T-helper 1 cell treated with Interleukin-12 subunit alpha and Interleukin-12 subunit beta and Interleukin-4 antibody, amounts not matched to agents 30 μg/mL and 1 μg/mL, for 36 hours (primary cell): Measurements from ENCODE around the gene GNS.

ENCODE experiments used
- H3K27ac Mint-ChIP-seq: one replicate; pipeline ENCODE4 v1.8.0; 2021; ENCODE audit warnings: mild to moderate bottlenecking, mixed read lengths
- H3K27me3 Mint-ChIP-seq: one replicate; pipeline ENCODE4 v1.8.0; 2021; ENCODE audit warnings: low read depth, mixed read lengths
- H3K36me3 Mint-ChIP-seq: one replicate; pipeline ENCODE4 v1.8.0; 2021; ENCODE audit warnings: low read depth, mixed read lengths
- H3K4me1 Mint-ChIP-seq: one replicate; pipeline ENCODE4 v1.8.0; 2021; ENCODE audit warnings: low read depth, mixed read lengths
- H3K4me3 Mint-ChIP-seq: one replicate; pipeline ENCODE4 v1.8.0; 2021; ENCODE audit warnings: mild to moderate bottlenecking, moderate library complexity, mixed read lengths
- H3K9me3 Mint-ChIP-seq: one replicate; pipeline ENCODE4 v1.8.0; 2021; ENCODE audit warnings: mixed read lengths

Gene GNS

GRCh38 chr12:64688219-64688618, 71.0 kb downstream of the GNS start:
- peak overlapping the region; percentile 43 for H3K4me3 Mint-ChIP-seq
- no peaks in the 10 kb centered on the region for H3K27me3 Mint-ChIP-seq
- peaks cover 61% of the 10 kb centered on the region for H3K4me1 Mint-ChIP-seq

GRCh38 chr12:64687816-64688215, 71.4 kb downstream of the GNS start:
- peaks cover 65% of the 10 kb centered on the region for H3K4me1 Mint-ChIP-seq
- no peaks in the 10 kb centered on the region for H3K27me3 Mint-ChIP-seq
- peak overlapping the region; percentile 67 for H3K27ac Mint-ChIP-seq
- peaks cover 59% of the 10 kb centered on the region for H3K36me3 Mint-ChIP-seq
- H3K9me3 Mint-ChIP-seq = no peaks in the 10 kb centered on the region
- peak overlapping the region; percentile 43 for H3K4me3 Mint-ChIP-seq

More at GRCh38 chr12:64688219-64688618, 71.0 kb downstream of the GNS start:
- Mint-ChIP-seq H3K27ac (peak overlapping the region; percentile 67), H3K36me3 (peaks cover 55% of the 10 kb centered on the region), H3K9me3 (no peaks in the 10 kb centered on the region)

DNA sequence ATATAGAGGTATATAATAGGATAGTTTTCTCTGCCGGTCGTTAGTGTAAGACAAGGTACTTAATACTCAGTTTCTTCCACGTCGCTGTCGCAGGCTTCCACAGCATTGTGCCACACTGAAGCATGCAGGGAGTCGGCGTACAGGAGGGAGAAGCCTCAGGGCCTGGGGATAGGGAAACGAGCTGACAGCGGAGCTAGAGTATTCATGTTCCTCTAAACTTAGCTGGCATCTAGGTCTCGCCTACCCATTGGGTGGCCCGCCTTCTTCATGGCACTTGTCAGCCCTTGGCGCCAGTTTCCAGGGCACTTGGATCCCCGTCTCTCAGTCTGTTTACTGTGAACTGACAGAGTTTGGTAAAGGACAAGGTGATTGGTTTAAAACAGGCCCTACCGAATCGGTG, 73.6 kb downstream of the GNS start:
- H3K4me3 Mint-ChIP-seq = peak overlapping the region; percentile 63

DNA sequence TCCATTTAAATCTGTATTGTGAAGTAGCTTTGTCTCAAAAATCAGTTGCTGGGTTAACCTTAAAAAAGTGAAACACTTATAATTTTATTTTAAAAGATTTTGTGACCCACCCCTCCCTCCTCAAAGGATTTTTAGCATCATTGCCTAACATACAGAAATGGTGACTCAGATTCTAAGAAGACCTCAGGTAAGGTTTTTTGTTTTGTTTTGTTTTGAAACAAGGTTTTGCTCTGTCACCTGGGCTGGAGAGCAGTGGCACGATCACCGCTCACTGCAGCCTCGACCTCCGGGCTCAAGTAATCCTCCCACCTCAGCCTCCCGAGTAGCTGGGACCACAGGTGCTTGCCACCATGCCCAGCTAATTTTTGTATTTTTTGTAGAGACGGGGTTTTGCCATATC, 74.2 kb downstream of the GNS start:
- peaks cover 56% of the 10 kb centered on the region for H3K36me3 Mint-ChIP-seq
- H3K9me3 Mint-ChIP-seq = no peaks in the 10 kb centered on the region
- peaks cover 72% of the 10 kb centered on the region for H3K4me1 Mint-ChIP-seq
- H3K4me3 Mint-ChIP-seq = no peak overlapping the region
- H3K27me3 Mint-ChIP-seq = no peaks in the 10 kb centered on the region
- peak overlapping the region; percentile 87 for H3K27ac Mint-ChIP-seq

More for the DNA sequence above, 73.6 kb downstream of the GNS start:
- H3K4me1 Mint-ChIP-seq = peaks cover 69% of the 10 kb centered on the region
- H3K27me3 Mint-ChIP-seq = no peaks in the 10 kb centered on the region
- no peaks in the 10 kb centered on the region for H3K9me3 Mint-ChIP-seq
- H3K27ac Mint-ChIP-seq = peak overlapping the region; percentile 87
- peaks cover 56% of the 10 kb centered on the region for H3K36me3 Mint-ChIP-seq

DNA sequence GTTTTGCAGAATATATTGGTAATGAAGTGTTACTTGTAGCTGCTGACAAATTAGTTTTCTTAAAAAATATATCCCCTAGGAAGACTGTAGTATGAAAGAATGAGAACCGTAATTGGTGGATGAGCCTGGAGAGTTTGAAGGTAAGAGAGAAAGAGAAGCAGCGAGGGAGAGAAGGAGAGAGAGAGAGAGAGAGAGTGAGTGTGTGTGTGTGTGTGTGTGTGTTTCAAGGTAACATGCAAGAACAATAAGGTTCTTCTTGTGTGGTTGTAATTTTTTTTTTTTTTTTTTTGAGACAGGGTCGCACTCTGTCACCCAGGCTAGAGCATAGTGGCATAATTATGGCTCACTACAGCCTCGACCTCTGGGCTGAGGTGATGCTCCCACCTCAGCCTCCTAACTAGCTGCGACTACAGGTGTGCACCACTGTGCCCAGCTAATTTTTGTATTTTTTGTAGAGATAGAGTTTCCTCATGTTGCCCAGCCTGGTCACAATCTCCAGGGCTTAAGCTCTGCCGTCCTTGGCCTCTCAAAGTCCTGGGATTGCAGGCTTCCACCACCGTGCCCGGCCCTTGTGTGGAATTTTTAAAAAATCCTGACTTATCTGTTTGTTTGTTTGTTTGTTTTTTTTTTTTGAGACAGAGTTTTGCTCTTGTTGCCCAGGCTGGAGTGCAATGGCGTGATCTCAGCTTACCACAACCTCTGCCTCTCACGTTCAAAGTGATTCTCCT, 75.2 kb downstream of the GNS start:
- H3K9me3 Mint-ChIP-seq = no peaks in the 10 kb centered on the region
- H3K36me3 Mint-ChIP-seq = peaks cover 54% of the 10 kb centered on the region
- H3K4me3 Mint-ChIP-seq = peak overlapping the region; percentile 77
- peak overlapping the region; percentile 87 for H3K27ac Mint-ChIP-seq
- H3K4me1 Mint-ChIP-seq = peaks cover 80% of the 10 kb centered on the region
- no peaks in the 10 kb centered on the region for H3K27me3 Mint-ChIP-seq

- Mint-ChIP-seq H3K27ac (peak overlapping the region; percentile 87), H3K36me3 (peaks cover 44% of the 10 kb centered on the region), H3K27me3 (no peaks in the 10 kb centered on the region), H3K9me3 (no peaks in the 10 kb centered on the region), H3K4me3 (no peak overlapping the region), H3K4me1 (peaks cover 78% of the 10 kb centered on the region)
Observed at GRCh38 chr12:64682572-64683277, 76.5 kb downstream of the GNS start.

- H3K9me3 Mint-ChIP-seq = no peaks in the 10 kb centered on the region
- H3K4me1 Mint-ChIP-seq = peaks cover 82% of the 10 kb centered on the region
- H3K27me3 Mint-ChIP-seq = no peaks in the 10 kb centered on the region
- H3K36me3 Mint-ChIP-seq = peaks cover 42% of the 10 kb centered on the region
- H3K4me3 Mint-ChIP-seq = peak overlapping the region; percentile 43
- peak overlapping the region; percentile 92 for H3K27ac Mint-ChIP-seq
Observed at GRCh38 chr12:64681200-64682052, 77.8 kb downstream of the GNS start.

- Mint-ChIP-seq H3K27me3 (no peaks in the 10 kb centered on the region), H3K9me3 (no peaks in the 10 kb centered on the region), H3K36me3 (peaks cover 33% of the 10 kb centered on the region), H3K4me1 (peaks cover 80% of the 10 kb centered on the region), H3K27ac (peak overlapping the region; percentile 92), H3K4me3 (peak overlapping the region; percentile 67)
Observed at GRCh38 chr12:64680235-64680634, 79.0 kb downstream of the GNS start.

DNA sequence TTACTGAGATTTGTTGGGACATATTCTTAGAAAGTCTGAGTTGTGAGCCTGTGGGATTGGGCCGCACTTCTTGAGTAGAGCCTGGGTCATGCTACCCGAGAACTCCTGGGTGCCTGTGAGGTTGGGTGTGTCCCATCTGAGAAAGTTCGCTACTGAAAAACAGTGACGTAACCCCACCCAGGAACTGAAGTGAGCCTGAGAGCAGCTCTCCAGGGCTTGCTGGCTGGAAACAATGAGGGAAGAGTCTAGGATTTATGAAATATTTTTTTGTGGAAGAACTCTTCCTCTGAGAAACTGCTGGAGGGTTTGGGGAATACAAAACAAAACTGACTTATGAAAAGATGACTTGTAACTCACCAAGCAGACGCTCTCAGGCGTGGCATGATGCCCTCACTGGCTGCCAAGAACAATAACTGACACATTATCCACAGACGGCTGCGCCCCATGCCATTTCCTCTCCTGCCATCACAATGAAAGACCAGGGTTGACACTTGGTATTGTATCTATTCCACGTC, 79.7 kb downstream of the GNS start:
- no peaks in the 10 kb centered on the region for H3K9me3 Mint-ChIP-seq
- H3K27ac Mint-ChIP-seq = peak overlapping the region; percentile 92
- H3K4me1 Mint-ChIP-seq = peaks cover 78% of the 10 kb centered on the region
- no peaks in the 10 kb centered on the region for H3K27me3 Mint-ChIP-seq
- H3K4me3 Mint-ChIP-seq = peak overlapping the region; percentile 67
- H3K36me3 Mint-ChIP-seq = peaks cover 33% of the 10 kb centered on the region

- H3K27ac Mint-ChIP-seq = peak overlapping the region; percentile 92
- H3K4me3 Mint-ChIP-seq = no peak overlapping the region
- peaks cover 31% of the 10 kb centered on the region for H3K36me3 Mint-ChIP-seq
- no peaks in the 10 kb centered on the region for H3K9me3 Mint-ChIP-seq
- H3K4me1 Mint-ChIP-seq = peaks cover 79% of the 10 kb centered on the region
- no peaks in the 10 kb centered on the region for H3K27me3 Mint-ChIP-seq
Observed at GRCh38 chr12:64678835-64679234, 80.4 kb downstream of the GNS start.

DNA sequence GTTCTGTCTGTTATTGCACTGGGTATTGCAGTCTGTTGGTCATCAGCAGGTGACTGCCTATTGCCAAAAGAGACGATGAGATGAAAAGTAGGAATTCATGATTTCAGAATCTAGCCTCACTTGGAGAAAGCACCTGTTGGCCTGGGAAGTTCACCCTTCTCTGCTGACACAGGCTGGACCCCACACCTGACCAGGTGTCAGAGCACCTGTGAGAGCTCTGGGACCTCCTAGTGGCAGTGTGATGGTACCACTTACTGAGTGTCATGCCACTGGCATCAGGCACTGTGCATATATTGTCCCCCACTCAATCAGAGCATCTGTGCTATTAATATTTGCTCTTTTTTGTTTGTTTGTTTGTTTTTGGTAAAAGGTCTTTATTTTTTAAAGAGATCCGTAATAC, 81.0 kb downstream of the GNS start:
- Mint-ChIP-seq H3K4me1 (peaks cover 79% of the 10 kb centered on the region), H3K27ac (peak overlapping the region; percentile 20), H3K36me3 (peaks cover 29% of the 10 kb centered on the region), H3K27me3 (no peaks in the 10 kb centered on the region), H3K4me3 (peak overlapping the region; percentile 10), H3K9me3 (no peaks in the 10 kb centered on the region)

GRCh38 chr12:64675795-64676194, 83.4 kb downstream of the GNS start:
- Mint-ChIP-seq H3K27me3 (no peaks in the 10 kb centered on the region), H3K9me3 (no peaks in the 10 kb centered on the region), H3K36me3 (peaks cover 19% of the 10 kb centered on the region), H3K4me1 (peaks cover 77% of the 10 kb centered on the region), H3K27ac (peak overlapping the region; percentile 57), H3K4me3 (no peak overlapping the region)

GRCh38 chr12:64674367-64674922, 84.8 kb downstream of the GNS start:
- Mint-ChIP-seq H3K4me1 (peaks cover 76% of the 10 kb centered on the region), H3K27me3 (no peaks in the 10 kb centered on the region), H3K9me3 (no peaks in the 10 kb centered on the region), H3K4me3 (peak overlapping the region; percentile 73), H3K27ac (peak overlapping the region; percentile 95), H3K36me3 (peaks cover 19% of the 10 kb centered on the region)
